Skeletal muscle cell (primary cell): ENCODE measurements around the gene NUTM1.

Source experiments
- DNase-seq: peaks from one replicate; pipeline ENCODE4 v3.0.0-alpha.2; 2010; ENCODE audit warnings: low read depth
- H3K4me3 ChIP-seq: 2 replicates; pipeline ENCODE4 v1.5.1; 2011; ENCODE audit warnings: low read depth, mild to moderate bottlenecking, control low read depth, low read length, moderate library complexity

Gene NUTM1, protein sequence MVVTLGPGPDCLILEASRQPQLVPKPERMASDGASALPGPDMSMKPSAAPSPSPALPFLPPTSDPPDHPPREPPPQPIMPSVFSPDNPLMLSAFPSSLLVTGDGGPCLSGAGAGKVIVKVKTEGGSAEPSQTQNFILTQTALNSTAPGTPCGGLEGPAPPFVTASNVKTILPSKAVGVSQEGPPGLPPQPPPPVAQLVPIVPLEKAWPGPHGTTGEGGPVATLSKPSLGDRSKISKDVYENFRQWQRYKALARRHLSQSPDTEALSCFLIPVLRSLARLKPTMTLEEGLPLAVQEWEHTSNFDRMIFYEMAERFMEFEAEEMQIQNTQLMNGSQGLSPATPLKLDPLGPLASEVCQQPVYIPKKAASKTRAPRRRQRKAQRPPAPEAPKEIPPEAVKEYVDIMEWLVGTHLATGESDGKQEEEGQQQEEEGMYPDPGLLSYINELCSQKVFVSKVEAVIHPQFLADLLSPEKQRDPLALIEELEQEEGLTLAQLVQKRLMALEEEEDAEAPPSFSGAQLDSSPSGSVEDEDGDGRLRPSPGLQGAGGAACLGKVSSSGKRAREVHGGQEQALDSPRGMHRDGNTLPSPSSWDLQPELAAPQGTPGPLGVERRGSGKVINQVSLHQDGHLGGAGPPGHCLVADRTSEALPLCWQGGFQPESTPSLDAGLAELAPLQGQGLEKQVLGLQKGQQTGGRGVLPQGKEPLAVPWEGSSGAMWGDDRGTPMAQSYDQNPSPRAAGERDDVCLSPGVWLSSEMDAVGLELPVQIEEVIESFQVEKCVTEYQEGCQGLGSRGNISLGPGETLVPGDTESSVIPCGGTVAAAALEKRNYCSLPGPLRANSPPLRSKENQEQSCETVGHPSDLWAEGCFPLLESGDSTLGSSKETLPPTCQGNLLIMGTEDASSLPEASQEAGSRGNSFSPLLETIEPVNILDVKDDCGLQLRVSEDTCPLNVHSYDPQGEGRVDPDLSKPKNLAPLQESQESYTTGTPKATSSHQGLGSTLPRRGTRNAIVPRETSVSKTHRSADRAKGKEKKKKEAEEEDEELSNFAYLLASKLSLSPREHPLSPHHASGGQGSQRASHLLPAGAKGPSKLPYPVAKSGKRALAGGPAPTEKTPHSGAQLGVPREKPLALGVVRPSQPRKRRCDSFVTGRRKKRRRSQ

DNA sequence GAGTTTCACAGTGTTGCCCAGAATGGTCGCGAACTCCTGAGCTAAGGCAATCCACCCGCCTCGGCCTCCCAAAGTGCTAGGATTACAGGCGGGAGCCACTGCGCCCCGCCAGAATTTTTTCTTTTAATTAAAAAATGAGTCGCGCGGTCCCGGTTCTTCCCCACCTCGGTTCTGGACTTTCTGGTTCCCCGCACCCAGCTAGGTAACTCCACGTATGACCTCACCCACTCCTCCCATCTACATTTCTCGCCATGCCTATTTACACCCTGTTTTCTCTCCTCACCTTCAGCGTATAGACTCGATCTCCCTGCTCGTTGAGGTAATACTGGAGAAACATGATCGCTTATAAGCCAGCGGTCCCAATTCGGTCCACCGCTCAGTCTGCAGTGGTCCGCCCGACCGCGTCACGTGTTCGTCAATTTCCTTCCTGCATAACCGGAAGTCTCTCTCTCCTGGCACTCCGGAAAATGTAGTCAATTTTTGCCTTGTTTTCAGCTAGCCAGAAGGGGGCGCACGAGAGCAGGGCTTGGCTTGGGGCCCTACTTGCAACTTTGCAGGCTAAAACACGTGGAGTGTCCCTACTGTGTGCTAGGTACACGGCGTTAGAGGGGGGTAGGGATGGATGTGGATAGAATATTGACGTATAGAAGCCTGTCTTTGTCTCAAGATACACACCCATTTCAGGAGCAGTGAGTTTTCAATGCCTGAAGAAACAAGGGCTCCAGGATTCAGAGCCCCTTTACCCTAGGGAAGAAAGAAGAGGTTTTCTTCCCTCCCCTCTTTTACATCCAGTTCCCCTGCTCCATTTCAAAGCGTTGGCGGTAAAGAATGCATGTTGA, at the start of gene NUTM1, which contains the start of gene NOP10:
Gene NUTM1 (plus strand): TSS at position 579 of the 839 bp plus-strand sequence. CDS start 382 bp downstream, outside the sequence.
Gene NOP10 (minus strand): TSS at position 400 of the 839 bp plus-strand sequence. CDS start 63 bp downstream, at position 337.
- peak within 1 kb of the TSS; percentile 60 for H3K4me3 ChIP-seq
- DNase-seq: peak; percentile 77

DNA sequence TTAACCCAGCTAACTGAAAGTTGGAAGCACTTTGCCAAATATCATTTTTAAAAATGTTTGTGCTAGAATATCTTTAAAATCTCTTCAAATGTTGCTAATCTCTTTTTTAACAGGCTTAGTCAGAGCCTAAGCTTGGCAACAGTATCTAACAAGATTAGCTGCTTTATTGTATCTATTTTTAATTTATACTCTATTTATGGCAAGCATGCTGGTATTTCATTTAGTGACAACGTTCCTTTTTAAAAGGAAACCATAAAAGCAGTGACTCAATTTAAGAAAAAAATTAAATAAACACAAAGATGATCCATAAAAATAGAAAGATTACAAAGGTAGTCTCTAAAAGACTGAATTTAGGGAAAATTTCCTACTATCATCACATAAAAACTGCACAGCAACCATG, 46.1 kb upstream of the NUTM1 start:
- H3K4me3 ChIP-seq: no peak overlapping the region
- DNase-seq: no peak

DNA sequence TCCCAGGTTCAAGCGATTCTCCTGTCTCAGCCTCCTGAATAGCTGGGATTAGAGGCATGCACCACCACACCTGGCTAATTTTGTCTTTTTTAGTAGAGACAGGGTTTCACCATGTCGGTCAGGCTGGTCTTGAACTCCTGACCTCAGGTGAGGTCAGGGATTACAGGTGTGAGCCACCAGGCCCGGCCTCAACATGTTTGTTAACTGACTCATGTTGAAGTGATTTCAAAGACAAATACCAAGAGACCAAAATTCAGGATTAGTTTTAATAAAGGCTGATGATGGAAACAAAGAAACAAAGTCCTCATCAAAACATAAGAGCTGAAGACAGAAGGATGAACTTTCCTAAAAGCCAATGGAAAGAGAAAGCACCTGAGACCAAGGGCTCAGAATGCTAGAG, 42.1 kb upstream of the NUTM1 start:
- H3K4me3 ChIP-seq: no peak overlapping the region
- no peak for DNase-seq

DNA sequence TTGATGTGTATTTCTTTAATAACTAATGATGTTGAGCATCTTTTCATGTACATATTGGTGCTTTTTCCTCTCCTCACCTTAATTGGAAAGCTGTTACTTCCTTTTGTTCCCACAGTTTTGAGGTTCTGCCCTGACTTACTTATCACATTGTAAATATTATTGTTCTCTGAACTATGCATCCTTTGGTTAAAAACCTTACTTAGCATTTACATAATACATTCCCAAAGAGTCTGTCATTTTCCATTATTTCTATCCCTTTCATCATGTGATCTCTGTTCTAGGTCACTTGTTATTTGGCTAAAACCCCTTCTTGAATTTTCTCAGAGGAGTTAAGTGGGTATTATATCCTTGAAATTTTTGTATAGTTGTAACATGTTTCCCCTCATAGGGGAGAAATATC, 38.5 kb upstream of the NUTM1 start:
- H3K4me3 ChIP-seq: no peak overlapping the region
- DNase-seq: peak; percentile 13

DNA sequence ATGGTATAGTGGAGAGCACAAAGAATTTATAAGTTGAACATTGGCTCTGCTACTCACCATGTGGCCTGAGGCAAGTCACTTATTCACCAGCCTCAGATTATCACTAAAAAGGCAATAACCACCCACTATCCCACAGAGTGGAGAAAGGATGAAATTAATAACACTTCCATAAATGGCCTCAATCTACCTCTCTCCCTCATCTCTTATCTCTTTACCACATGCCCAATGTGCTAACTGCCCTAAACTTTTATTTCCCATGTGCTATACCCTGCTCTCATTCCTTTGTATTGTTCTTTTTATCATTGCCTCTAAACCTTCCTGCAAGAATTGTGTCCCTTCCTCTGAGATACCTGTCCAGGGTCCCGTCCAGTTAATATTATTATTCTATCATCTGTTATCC, 31.6 kb upstream of the NUTM1 start:
- no peak for DNase-seq
- no peak overlapping the region for H3K4me3 ChIP-seq

DNA sequence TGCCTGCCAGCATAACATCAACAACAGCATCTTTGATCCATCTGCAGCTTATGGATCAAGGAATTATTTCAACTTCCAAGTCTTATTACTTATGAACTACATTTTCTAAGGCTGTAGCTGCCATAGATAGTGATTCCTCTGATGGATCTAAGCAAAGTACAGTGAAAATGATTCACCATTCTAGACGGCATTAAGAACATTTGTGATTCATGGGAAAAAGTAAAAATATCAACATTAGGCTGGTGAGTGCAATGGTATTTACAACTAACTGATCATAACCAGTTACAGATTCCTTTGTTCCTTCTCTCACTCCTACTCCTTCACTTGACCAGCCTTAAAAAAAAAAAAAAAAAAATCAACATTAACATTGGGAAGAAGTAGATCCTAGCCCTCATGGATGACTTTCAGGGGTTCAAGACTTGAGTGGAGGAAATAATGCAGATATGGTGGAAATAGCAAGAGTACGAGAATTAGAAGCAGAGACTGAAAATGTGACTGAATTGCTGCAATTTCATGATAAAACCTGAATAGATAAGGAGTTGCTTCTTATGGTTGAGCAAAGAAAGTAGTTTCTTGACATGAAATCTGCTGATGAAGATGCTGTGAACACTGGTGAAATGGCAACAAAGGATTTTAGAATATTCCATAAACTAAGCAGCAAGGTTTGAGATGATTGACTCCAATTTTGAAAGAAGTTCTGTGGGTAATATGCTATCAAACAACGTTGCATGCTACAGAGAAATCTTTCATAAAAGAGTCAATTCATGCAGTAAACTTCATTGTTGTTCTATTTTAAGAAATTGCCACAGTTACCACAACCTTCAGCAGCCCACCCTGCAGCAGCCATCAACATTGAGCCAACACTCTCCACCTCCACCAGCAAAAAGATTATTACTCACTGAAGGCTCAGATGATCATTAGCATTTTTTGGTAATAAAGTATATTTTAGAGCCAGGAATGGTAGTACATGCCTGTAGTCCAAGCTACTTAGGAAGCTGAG, 28.3 kb upstream of the NUTM1 start:
- no peak for DNase-seq
- H3K4me3 ChIP-seq: no peak overlapping the region

DNA sequence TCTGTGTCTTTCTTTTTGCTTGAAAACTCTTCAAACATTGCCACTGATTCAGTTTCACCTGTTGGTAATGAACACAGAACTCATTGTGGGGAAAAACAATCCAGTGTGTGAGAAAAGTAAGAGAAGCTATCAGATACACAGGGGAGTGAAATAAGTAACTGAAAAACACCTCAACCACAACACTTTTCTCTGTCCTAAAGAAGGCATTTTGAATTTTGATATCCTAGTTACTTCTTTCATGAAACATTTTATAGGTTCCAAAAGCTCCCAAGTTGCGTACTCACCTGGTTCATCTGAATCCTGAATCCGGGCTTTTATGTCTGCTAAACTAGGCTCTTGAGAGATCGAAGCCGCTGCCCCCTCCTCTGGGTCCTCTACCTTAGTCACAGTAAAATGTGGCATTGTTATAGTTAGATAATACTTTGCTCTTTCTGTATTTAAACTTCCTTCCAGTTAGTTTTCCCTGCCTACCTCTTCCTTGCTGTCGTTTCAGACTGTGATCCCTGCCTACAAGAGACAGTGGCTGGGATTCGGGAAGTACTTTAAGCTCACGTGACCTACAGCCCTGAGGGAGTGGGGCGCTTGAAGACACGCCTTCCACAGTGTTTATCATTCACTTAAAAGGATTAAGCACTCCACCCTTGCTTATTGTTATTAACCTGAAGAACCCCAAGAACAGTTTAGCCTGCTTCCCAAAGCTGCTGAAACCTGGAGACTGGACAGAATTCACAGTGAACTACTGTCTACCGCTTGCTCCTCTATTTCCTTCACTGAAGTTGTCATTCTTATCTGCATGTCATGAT, 24.6 kb upstream of the NUTM1 start:
- DNase-seq: peak; percentile 25
- H3K4me3 ChIP-seq: peak overlapping the region; percentile 44

DNA sequence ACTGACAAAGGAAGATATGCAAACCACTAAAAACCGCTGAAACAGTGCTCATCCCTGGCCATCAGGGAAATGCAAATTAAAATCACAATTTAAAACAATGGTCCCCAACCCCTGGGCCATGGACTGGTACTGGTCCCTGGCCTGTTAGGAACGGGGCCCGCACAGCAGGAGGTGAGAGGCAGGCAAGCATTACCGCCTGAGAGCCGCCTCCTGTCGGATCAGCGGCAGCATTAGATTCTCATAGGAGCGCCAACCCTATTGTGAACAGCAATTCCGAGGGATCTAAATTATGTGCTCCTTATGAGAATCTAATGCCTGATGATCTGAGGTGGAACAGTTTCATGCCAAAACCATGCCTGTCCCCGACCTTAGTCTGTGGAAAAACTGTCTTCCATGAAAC, 19.9 kb upstream of the NUTM1 start:
- H3K4me3 ChIP-seq: no peak overlapping the region

DNA sequence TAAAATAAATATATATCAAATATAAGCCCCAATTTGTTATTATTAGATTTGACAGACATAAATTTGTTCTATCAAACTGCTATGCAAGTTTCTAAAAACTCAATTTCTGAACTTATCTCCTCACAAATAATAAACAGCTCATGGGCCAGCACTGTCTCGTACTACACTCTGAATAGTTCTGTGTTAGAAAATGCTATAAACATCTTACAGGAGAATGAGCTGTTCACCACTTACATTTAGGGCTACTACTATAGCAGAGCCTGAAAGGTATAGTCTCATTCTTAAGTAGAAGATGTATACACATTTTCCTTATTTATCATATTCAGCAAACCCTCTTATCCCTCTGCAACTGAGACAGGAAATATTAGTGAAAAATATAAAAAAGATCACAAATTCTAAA, 18.2 kb upstream of the NUTM1 start:
- no peak for DNase-seq
- no peak overlapping the region for H3K4me3 ChIP-seq

More for the DNA sequence above, 19.9 kb upstream of the NUTM1 start:
- no peak for DNase-seq

DNA sequence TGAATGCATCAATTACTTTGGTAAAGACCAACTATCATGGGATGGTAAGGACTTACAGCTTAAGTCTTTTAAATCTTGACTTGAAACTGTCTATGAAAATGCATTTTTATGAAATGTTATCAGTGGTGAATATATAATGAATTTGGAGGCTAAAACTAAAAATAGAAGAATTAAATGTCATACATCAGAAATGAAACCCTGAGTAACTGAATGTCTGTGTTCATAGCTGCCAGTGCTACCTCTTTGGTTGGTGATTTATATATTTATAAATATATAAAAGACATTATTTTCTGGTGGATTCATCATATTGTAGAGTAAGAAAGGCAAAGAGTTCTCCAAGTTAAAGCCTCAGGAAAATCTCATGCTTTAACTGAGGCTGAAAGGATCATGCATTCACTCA, 17.7 kb upstream of the NUTM1 start:
- no peak for DNase-seq
- no peak overlapping the region for H3K4me3 ChIP-seq

DNA sequence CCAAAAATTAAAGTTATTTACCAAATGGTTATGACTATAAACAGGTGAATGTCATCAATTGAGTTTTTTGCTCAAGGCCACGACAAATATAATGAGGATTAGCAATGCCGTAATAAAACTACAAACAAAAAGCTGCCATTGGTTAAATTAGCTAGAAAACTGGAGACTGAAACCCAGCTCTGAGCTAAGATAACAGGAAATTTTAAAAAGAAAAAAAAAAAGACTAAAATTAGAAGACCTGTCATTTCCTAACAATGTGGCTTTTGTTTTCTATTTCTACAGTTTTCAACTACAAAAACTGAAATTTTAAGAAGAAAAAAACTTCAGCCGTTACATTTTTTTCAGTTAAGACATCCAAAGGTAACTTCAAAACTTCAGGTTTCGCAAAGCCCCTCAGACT, 15.2 kb upstream of the NUTM1 start:
- H3K4me3 ChIP-seq: no peak overlapping the region

DNA sequence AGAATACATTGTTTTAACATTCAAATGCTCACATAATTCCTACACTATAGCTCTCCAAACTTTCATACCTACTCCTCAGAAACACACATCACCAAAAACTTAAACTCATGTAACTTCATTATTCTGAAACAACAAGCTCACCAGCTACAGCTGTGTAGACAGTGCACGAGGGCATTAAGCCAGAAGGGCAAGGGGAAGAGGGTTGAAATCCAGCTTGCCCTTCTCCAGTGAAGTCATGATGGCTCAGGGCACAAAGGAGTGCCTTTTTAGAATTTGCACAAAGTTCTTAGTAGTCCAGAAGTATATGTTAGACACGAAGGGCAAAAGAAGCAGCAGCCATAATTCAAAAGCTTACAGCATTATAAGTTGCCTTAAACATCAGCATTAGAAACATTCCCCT, 14.1 kb upstream of the NUTM1 start:
- DNase-seq: no peak
- H3K4me3 ChIP-seq: no peak overlapping the region

More for the DNA sequence above, 15.2 kb upstream of the NUTM1 start:
- no peak for DNase-seq

DNA sequence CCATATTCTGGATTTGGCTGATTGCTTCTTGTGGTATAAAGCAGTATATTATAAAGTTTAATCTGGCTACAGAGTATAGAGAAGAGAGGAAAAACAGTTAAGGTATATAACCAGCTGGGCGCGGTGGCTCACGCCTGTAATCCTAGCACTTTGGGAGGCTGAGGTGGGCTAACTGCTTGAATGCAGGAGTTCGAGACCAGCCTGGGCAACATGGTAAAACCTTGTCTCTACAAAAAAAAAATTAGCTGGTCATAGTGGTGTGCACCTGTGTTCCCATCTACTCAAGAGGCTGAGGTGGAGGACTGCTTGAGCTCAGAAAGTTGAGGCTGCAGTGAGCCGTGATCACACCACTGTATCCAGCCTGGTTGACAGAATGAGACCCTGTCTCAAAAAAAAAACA, 12.8 kb upstream of the NUTM1 start:
- no peak overlapping the region for H3K4me3 ChIP-seq
- DNase-seq: no peak

DNA sequence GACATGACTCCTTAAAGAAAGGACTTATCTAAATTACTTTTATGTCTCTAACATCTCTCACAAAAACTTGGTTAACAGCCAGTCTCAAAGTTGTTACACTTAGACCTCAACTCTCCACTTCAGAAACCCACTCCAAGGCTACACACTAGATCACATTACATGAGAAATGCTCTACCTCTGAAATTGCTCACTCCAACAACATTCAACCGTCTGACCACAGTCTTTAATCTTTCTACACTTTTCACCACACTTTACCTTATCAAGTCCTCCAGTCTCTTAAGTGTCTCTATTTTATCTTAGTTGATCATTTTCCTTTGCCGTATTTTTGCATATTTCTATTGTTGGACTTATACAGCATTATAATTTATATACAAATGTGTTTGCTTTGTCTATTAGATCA, 11.3 kb upstream of the NUTM1 start:
- H3K4me3 ChIP-seq: no peak overlapping the region
- no peak for DNase-seq

DNA sequence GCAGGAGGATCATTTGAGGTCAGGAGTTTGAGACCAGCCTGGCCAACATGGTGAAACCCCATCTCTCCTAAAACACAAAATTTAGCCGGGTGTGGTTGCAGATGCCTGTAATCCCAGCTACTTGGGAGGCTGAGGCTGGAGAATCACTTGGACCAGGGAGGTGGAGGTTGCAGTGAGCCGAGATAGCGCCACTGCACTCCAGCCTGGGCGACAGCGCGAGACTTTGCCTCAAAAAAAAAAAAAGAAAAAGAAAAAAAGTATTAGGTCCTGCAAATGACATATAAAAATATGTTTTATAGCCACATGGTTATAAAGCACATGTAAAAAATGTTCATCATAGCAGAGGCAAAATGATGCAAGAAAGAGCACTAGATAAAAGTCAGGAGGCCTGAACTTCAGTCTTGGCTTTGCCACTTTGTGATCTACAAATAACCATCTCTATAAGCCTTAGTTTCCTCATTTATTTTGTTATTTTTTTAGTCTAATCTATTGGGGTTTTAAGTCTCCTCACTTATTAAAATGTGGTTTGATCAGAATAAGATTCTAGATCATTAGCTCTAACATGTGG, 10.5 kb upstream of the NUTM1 start:
- H3K4me3 ChIP-seq: no peak overlapping the region
- DNase-seq: no peak

DNA sequence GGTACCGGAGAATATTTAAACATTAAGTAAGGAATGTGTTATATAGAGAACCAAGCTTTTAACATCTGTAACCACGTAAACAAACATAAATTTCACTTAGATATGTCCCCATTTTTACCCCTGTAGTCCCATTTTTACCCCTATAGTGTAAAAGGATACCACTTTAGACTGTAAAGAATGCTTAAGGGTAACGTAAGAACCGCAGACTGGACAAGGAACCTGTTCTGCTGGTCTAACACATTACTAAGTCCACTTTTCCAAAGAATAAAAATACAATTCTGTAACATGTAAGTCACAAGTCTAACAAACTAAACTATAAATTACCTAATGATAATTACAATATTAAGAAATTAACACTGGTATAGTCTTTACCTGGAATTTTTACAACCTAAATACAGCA, 8.4 kb upstream of the NUTM1 start:
- no peak overlapping the region for H3K4me3 ChIP-seq
- DNase-seq: no peak
